Esophagus squamous epithelium (tissue), 4 donors: Measurements from ENCODE around the gene ANKRD7.

Experiments
- CTCF ChIP-seq, 6 experiments: fragments of 450-650 bp in 4 of 6; fragments of 200-600 bp in 2 of 6; sonication (generic) in 2 of 6; IDR thresholded peaks; one replicate each; pipeline ENCODE4 v1.5.1; 2016 to 2019; ENCODE audit warnings: antibody characterized with exemption in 6 of 6, mild to moderate bottlenecking in 4 of 6, moderate library complexity in 4 of 6
- POLR2A ChIP-seq, 4 donors: fragments of 450-650 bp; IDR thresholded peaks; one replicate each; pipeline ENCODE4 v1.6.1; 2017; ENCODE audit warnings: antibody characterized with exemption in 4 of 4, mild to moderate bottlenecking in 4 of 4, moderate library complexity in 3 of 4

GRCh38 chr7:118195837-118196474, 28.5 kb upstream of the ANKRD7 start:
- TF ChIP-seq POLR2A (IDR thresholded peaks at IDR 0.05) (no peak), CTCF (IDR thresholded peaks at IDR 0.05) (peak; percentile 35 to 65 (median 54))
